ENCODE results near the gene HCN4.

Gene HCN4

DNA sequence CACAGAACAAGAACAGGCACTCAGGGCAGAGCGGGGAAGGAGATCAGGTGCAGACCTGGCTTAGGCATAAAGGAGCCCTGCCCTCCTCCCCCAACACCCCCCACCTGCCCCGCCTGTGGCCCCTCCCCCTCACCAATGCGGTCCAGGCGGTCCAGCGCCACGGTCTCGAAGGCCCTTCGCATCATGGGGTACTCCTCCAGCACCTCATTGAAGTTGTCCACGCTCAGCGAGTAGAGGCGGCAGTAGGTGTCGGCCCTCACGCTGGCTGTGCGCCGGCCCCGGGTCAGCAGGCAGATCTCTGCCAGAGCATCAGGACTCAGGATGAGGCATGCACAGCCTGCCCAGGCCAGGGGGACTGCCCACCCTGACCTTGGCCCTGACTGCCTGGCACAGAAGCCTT, 44.8 kb downstream of the HCN4 start:
- no peak for DNase-seq (ENCODE audit: low read depth)
- TF ChIP-seq, protein P1, sequence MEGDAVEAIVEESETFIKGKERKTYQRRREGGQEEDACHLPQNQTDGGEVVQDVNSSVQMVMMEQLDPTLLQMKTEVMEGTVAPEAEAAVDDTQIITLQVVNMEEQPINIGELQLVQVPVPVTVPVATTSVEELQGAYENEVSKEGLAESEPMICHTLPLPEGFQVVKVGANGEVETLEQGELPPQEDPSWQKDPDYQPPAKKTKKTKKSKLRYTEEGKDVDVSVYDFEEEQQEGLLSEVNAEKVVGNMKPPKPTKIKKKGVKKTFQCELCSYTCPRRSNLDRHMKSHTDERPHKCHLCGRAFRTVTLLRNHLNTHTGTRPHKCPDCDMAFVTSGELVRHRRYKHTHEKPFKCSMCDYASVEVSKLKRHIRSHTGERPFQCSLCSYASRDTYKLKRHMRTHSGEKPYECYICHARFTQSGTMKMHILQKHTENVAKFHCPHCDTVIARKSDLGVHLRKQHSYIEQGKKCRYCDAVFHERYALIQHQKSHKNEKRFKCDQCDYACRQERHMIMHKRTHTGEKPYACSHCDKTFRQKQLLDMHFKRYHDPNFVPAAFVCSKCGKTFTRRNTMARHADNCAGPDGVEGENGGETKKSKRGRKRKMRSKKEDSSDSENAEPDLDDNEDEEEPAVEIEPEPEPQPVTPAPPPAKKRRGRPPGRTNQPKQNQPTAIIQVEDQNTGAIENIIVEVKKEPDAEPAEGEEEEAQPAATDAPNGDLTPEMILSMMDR (IDR thresholded peaks at IDR 0.05; ENCODE audit: insufficient read depth, low read depth, low read length, missing control alignments), result no peak
- H3K4me3 ChIP-seq (ENCODE audit: low read depth, low read length), result no peak overlapping the region

DNA sequence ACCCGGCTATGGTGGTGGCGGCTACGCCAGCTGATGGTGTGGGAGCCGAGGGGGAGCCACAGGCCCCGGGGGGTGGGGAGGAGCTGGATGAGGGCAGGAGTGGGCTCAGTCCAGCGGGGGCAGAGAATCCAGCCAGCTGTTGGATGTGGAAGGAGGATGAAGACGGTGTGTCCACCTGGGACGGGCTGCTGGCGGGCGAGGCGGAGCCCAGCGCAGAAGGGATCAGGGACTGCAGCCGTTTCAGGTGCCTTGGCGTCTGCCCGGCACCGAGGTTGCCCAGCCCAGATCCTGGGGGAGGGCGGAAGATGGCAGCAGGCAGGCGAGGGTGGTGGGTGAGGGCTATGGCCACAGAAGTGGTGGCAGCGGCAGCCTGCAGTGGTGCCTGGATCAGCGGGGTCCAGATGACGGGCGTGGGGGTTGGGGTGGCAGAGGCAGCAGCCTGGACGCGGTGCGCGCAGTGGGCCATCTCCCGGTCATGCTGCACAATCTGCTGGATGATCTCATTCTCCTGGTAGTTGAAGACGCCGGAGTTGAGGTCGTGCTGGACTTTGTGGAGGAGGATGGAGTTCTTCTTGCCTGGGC, 45.3 kb downstream of the HCN4 start:
- TF ChIP-seq, protein P1 (IDR thresholded peaks at IDR 0.05; ENCODE audit: insufficient read depth, low read depth, low read length, missing control alignments), result no peak
- H3K4me3 ChIP-seq (ENCODE audit: low read depth, low read length), result no peak overlapping the region

DNA sequence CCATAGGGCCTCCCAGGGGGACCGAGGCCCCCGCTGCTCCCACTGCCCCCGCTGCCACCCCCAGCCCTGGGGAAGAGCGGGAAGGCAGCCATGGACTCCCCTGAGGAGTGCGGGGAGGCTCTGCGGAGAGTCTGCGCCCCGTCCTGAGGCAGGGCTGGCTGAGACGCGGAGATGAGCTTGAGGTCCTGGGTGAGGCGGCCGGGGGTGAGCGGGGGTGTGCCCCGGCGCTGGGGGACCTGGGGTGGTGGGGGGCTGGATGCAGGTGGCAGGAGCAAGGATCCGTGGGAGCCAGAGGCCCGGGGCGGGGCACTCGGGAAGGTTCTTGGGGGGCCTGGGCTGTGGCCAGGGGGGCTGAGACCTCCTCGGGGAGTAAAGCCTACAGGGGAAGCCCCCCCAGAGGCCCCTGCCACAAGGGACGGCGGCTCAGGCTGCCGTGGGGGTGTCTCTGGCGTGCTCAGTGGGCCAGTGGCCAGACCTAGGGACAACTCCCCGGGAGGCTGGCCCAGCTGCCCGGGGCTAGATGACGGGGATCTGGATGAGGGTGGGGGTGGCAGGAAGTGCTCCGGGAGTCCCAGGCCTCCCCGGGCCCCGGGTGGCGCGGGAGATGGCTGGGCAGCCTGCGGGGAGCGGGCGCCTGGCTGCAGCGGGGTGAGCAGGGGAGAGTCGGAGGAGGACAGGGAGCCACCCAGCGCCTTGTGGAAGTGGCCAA, 45.9 kb downstream of the HCN4 start:
- H3K4me3 ChIP-seq (ENCODE audit: low read depth, low read length), result no peak overlapping the region
- no peak for DNase-seq (ENCODE audit: low read depth)
- TF ChIP-seq, protein P1 (IDR thresholded peaks at IDR 0.05; ENCODE audit: insufficient read depth, low read depth, low read length, missing control alignments), result no peak

More for the DNA sequence above, 45.3 kb downstream of the HCN4 start:
- DNase-seq (ENCODE audit: low read depth), result no peak

- TF ChIP-seq, protein P1 (IDR thresholded peaks at IDR 0.05; ENCODE audit: insufficient read depth, low read depth, low read length, missing control alignments), result no peak
- no peak overlapping the region for H3K4me3 ChIP-seq (ENCODE audit: low read depth, low read length)
- DNase-seq (ENCODE audit: low read depth), result no peak
These were observed 47.0 kb downstream of the HCN4 start for GRCh38 chr15:73321496-73322450.

DNA sequence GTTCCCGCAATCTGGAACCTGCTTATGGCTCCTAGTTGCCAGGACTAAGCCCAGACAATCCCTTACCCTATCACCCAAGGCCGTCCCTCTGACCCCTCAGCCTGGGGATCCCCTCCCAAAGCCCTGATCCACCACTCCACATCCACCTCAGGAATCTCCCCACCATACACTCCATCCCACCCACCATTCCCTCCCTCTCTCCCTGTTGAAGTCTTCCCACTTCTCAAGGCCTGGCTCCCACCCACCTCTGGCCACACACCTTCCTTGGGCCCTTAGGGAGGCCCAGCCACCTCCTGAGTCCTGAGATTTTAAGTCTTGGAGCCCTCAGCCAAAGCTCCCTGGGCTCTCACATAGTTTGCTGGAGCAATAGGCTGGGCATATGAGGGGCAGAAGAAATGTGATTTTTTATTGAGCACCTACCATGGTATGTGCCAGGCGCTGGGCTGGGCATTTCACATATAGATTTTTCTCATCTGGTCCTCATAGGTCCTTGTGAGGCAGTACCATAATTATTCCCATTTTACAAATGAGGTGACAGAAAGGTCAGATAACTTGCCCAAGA, 48.1 kb downstream of the HCN4 start:
- H3K4me3 ChIP-seq (ENCODE audit: low read depth, low read length), result no peak overlapping the region
- no peak for DNase-seq (ENCODE audit: low read depth)
- TF ChIP-seq, protein P1 (IDR thresholded peaks at IDR 0.05; ENCODE audit: insufficient read depth, low read depth, low read length, missing control alignments), result no peak

GRCh38 chr15:73319460-73320245, 49.1 kb downstream of the HCN4 start:
- TF ChIP-seq, protein P1 (IDR thresholded peaks at IDR 0.05; ENCODE audit: insufficient read depth, low read depth, low read length, missing control alignments), result no peak
- no peak for DNase-seq (ENCODE audit: low read depth)
- no peak overlapping the region for H3K4me3 ChIP-seq (ENCODE audit: low read depth, low read length)

All from GM12865 (cell line).